GM23338 (cell line): ENCODE data around the gene TPO. TPM values are rescaled to one million over a fixed set of nuclear protein-coding genes. Genes with fewer than 3 reads are reported as not detected.

ENCODE experiments used
- ATAC-seq: fragments of 200-7000 bp; cut with Tn5 transposase; 3 replicates; pipeline ENCODE4 v1.9.1; 2020
- DNase-seq: peaks from one replicate; pipeline ENCODE4 v3.0.0-alpha.2; 2015; ENCODE audit warnings: low spot score
- H2AFZ ChIP-seq: fragments of 200-600 bp; sonication (generic); 2 replicates; pipeline ENCODE4 v1.8.0; 2016; ENCODE audit warnings: antibody characterized with exemption, mild to moderate bottlenecking, moderate library complexity
- H3F3A ChIP-seq: fragments of 200-600 bp; sonication (generic); replicated peaks from 2 replicates; pipeline ENCODE4 v1.8.0; 2017; ENCODE audit warnings: antibody characterized with exemption, mixed run types, low read depth
- H3K27ac ChIP-seq: fragments of 200-600 bp; sonication (generic); 2 replicates; pipeline ENCODE4 v1.6.1; 2016; ENCODE audit warnings: low read depth
- H3K27me3 ChIP-seq: fragments of 200-600 bp; sonication (generic); 2 replicates; pipeline ENCODE4 v1.8.0; 2016; ENCODE audit warnings: mild to moderate bottlenecking, mixed run types, moderate library complexity; ENCODE audit not compliant: insufficient read depth
- H3K36me3 ChIP-seq: fragments of 200-600 bp; sonication (generic); 2 replicates; pipeline ENCODE4 v1.8.0; 2016; ENCODE audit warnings: mild to moderate bottlenecking; ENCODE audit not compliant: insufficient read depth
- H3K4me1 ChIP-seq: fragments of 200-600 bp; sonication (generic); 2 replicates; pipeline ENCODE4 v1.8.0; 2016; ENCODE audit warnings: mild to moderate bottlenecking, moderate library complexity; ENCODE audit not compliant: insufficient read depth
- H3K4me2 ChIP-seq: fragments of 200-600 bp; sonication (generic); 2 replicates; pipeline ENCODE4 v1.7.1; 2017; ENCODE audit warnings: mixed run types
- H3K4me3 ChIP-seq: fragments of 200-600 bp; sonication (generic); 2 replicates; pipeline ENCODE4 v1.6.1; 2016; ENCODE audit warnings: mixed run types
- H3K79me2 ChIP-seq: fragments of 200-600 bp; sonication (generic); replicated peaks from 2 replicates; pipeline ENCODE4 v1.8.0; 2017; ENCODE audit warnings: mild to moderate bottlenecking; ENCODE audit not compliant: insufficient read depth
- H3K9me2 ChIP-seq: fragments of 200-600 bp; sonication (generic); 2 replicates; pipeline ENCODE4 v1.8.0; 2017; ENCODE audit not compliant: insufficient read depth
- H4K20me1 ChIP-seq: fragments of 200-600 bp; sonication (generic); replicated peaks from 2 replicates; pipeline ENCODE4 v1.8.0; 2017; ENCODE audit warnings: mild to moderate bottlenecking; ENCODE audit not compliant: insufficient read depth
- H3K27ac Mint-ChIP-seq: 2 replicates; pipeline ENCODE4 v1.8.0; 2020; ENCODE audit warnings: inconsistent platforms, mild to moderate bottlenecking, moderate library complexity, mixed read lengths
- H3K27me3 Mint-ChIP-seq: 3 replicates; pipeline ENCODE4 v1.8.0; 2022; ENCODE audit warnings: low read depth, mild to moderate bottlenecking, moderate library complexity, mixed read lengths, inconsistent platforms; ENCODE audit not compliant: insufficient read depth, poor library complexity
- H3K36me3 Mint-ChIP-seq: 3 replicates; pipeline ENCODE4 v1.8.0; 2021; ENCODE audit warnings: low read depth, mild to moderate bottlenecking, inconsistent platforms, moderate library complexity, mixed read lengths
- H3K4me1 Mint-ChIP-seq: 3 replicates; pipeline ENCODE4 v1.8.0; 2020; ENCODE audit warnings: mild to moderate bottlenecking, inconsistent platforms, mixed read lengths
- H3K4me3 Mint-ChIP-seq: 3 replicates; pipeline ENCODE4 v1.8.0; 2021; ENCODE audit warnings: moderate library complexity, mild to moderate bottlenecking, inconsistent platforms, mixed read lengths
- H3K9me3 Mint-ChIP-seq: 3 replicates; pipeline ENCODE4 v1.8.0; 2020; ENCODE audit warnings: moderate library complexity, mild to moderate bottlenecking, inconsistent platforms, mixed read lengths
- EZH2phosphoT487 ChIP-seq: fragments of 200-600 bp; sonication (generic); IDR thresholded peaks from one replicate; pipeline ENCODE4 v1.8.1; 2018; ENCODE audit warnings: antibody characterized with exemption; ENCODE audit not compliant: unreplicated experiment
- JUNB ChIP-seq: IDR thresholded peaks from one replicate; pipeline ENCODE4 v1.6.1; 2016; ENCODE audit warnings: antibody characterized with exemption; ENCODE audit not compliant: unreplicated experiment
- NANOG ChIP-seq: IDR thresholded peaks from 2 replicates; pipeline ENCODE4 v1.6.1; 2016; ENCODE audit warnings: antibody characterized with exemption, borderline replicate concordance
- ZNF114 ChIP-seq: fragments of 250-450 bp; sonication (Bioruptor Pico); IDR thresholded peaks from 2 replicates; pipeline ENCODE4 v1.5.0; 2020; ENCODE audit warnings: mild to moderate bottlenecking, moderate library complexity
- ZNF331 ChIP-seq: fragments of 250-450 bp; sonication (Bioruptor Pico); IDR thresholded peaks from 2 replicates; pipeline ENCODE4 v1.5.0; 2020; ENCODE audit warnings: low read depth, mild to moderate bottlenecking, moderate library complexity
- polyA plus RNA-seq: library from polyadenylated mRNA; unstranded; fragments of >200 nt; fragmentation: Nextera tagmentation; extraction: Ambion mirVana; gene quantifications from 2 replicates; pipeline ENCODE4 v1.2.1, GENCODE V29; 2016
- total RNA-seq: library from RNA; depleted of rRNA; stranded (reverse); fragments of >200 nt; shearing (Covaris generic); gene quantifications from 2 replicates; pipeline ENCODE4 v1.2.3, GENCODE V29; 2014
- TF ChIP-seq, protein P1 (sequence below): fragments of 250-450 bp; sonication (Bioruptor Pico); IDR thresholded peaks from 2 replicates; pipeline ENCODE4 v1.5.0; 2020; ENCODE audit warnings: mild to moderate bottlenecking, moderate library complexity
- TF ChIP-seq, protein P2 (sequence below): IDR thresholded peaks from one replicate; pipeline ENCODE4 v1.6.1; 2018; ENCODE audit warnings: antibody characterized with exemption; ENCODE audit not compliant: unreplicated experiment
- TF ChIP-seq, protein P3 (sequence below), 2 experiments: fragments of 200-600 bp in 1 of 2; sonication (generic) in 1 of 2; conservative IDR thresholded peaks; 2 replicates each; pipeline versions ENCODE4 v1.5.1 to v1.6.1; 2016 to 2017; ENCODE audit warnings: antibody characterized with exemption in 2 of 2, low read depth in 2 of 2, mild to moderate bottlenecking in 2 of 2, moderate library complexity in 1 of 2

The TPO gene
- total and polyA plus RNA-seq, 2 experiments from 2014 or later, result 0.74 TPM; not detected in 1

DNA sequence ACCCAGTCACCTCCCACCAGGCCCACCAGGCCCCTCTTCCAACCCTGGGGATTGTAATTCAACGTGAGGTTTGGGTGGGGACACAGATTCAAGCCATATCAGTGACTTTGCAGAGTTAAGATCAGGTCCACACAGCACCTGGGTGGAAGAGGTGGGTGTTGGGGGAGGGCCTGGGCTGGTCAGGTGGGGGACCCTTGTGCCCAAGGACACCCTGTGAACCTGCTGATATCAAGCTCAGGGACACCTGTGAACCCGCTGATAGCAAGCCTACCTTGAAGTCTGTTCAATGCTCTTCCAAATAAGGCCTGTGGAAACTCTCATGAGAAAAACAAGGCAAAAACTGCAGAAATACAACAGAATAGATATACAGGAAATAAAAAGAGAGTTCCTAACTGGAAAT, 19.9 kb upstream of the TPO start:
- H3K4me1 ChIP-seq, result peaks cover 4% of the 10 kb centered on the region; the same call in 1 of the 2 replicates
- ATAC-seq (no peak), DNase-seq (no peak)
- no peak overlapping the region for H3K4me3 ChIP-seq
- no peaks in the 10 kb centered on the region for H3K79me2 ChIP-seq
- no peaks in the 10 kb centered on the region for H3K36me3 ChIP-seq
- H3K9me2 ChIP-seq, result no peaks in the 10 kb centered on the region
- Mint-ChIP-seq H3K27me3 (peaks cover 3% of the 10 kb centered on the region), H3K36me3 (peaks cover 7% of the 10 kb centered on the region; the same call in 1 of the 3 replicates), H3K9me3 (peaks cover 16% of the 10 kb centered on the region), H3K4me1 (peaks cover 13% of the 10 kb centered on the region; the same call in 2 of the 3 replicates), H3K4me3 (no peak overlapping the region), H3K27ac (no peak overlapping the region)
- no peak overlapping the region for H2AFZ ChIP-seq
- H3F3A ChIP-seq, result no peaks in the 10 kb centered on the region
- no peak for TF ChIP-seq NANOG
- TF ChIP-seq JUNB, result no peak
- TF ChIP-seq, protein P1, sequence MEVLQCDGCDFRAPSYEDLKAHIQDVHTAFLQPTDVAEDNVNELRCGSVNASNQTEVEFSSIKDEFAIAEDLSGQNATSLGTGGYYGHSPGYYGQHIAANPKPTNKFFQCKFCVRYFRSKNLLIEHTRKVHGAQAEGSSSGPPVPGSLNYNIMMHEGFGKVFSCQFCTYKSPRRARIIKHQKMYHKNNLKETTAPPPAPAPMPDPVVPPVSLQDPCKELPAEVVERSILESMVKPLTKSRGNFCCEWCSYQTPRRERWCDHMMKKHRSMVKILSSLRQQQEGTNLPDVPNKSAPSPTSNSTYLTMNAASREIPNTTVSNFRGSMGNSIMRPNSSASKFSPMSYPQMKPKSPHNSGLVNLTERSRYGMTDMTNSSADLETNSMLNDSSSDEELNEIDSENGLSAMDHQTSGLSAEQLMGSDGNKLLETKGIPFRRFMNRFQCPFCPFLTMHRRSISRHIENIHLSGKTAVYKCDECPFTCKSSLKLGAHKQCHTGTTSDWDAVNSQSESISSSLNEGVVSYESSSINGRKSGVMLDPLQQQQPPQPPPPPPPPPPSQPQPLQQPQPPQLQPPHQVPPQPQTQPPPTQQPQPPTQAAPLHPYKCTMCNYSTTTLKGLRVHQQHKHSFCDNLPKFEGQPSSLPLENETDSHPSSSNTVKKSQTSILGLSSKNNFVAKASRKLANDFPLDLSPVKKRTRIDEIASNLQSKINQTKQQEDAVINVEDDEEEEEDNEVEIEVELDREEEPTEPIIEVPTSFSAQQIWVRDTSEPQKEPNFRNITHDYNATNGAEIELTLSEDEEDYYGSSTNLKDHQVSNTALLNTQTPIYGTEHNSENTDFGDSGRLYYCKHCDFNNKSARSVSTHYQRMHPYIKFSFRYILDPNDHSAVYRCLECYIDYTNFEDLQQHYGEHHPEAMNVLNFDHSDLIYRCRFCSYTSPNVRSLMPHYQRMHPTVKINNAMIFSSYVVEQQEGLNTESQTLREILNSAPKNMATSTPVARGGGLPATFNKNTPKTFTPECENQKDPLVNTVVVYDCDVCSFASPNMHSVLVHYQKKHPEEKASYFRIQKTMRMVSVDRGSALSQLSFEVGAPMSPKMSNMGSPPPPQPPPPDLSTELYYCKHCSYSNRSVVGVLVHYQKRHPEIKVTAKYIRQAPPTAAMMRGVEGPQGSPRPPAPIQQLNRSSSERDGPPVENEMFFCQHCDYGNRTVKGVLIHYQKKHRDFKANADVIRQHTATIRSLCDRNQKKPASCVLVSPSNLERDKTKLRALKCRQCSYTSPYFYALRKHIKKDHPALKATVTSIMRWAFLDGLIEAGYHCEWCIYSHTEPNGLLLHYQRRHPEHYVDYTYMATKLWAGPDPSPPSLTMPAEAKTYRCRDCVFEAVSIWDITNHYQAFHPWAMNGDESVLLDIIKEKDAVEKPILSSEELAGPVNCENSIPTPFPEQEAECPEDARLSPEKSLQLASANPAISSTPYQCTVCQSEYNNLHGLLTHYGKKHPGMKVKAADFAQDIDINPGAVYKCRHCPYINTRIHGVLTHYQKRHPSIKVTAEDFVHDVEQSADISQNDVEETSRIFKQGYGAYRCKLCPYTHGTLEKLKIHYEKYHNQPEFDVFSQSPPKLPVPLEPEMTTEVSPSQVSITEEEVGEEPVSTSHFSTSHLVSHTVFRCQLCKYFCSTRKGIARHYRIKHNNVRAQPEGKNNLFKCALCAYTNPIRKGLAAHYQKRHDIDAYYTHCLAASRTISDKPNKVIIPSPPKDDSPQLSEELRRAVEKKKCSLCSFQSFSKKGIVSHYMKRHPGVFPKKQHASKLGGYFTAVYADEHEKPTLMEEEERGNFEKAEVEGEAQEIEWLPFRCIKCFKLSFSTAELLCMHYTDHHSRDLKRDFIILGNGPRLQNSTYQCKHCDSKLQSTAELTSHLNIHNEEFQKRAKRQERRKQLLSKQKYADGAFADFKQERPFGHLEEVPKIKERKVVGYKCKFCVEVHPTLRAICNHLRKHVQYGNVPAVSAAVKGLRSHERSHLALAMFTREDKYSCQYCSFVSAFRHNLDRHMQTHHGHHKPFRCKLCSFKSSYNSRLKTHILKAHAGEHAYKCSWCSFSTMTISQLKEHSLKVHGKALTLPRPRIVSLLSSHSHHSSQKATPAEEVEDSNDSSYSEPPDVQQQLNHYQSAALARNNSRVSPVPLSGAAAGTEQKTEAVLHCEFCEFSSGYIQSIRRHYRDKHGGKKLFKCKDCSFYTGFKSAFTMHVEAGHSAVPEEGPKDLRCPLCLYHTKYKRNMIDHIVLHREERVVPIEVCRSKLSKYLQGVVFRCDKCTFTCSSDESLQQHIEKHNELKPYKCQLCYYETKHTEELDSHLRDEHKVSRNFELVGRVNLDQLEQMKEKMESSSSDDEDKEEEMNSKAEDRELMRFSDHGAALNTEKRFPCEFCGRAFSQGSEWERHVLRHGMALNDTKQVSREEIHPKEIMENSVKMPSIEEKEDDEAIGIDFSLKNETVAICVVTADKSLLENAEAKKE, result no peak
- TF ChIP-seq ZNF114, result no peak
- TF ChIP-seq EZH2phosphoT487, result no peak
- TF ChIP-seq, protein P2, sequence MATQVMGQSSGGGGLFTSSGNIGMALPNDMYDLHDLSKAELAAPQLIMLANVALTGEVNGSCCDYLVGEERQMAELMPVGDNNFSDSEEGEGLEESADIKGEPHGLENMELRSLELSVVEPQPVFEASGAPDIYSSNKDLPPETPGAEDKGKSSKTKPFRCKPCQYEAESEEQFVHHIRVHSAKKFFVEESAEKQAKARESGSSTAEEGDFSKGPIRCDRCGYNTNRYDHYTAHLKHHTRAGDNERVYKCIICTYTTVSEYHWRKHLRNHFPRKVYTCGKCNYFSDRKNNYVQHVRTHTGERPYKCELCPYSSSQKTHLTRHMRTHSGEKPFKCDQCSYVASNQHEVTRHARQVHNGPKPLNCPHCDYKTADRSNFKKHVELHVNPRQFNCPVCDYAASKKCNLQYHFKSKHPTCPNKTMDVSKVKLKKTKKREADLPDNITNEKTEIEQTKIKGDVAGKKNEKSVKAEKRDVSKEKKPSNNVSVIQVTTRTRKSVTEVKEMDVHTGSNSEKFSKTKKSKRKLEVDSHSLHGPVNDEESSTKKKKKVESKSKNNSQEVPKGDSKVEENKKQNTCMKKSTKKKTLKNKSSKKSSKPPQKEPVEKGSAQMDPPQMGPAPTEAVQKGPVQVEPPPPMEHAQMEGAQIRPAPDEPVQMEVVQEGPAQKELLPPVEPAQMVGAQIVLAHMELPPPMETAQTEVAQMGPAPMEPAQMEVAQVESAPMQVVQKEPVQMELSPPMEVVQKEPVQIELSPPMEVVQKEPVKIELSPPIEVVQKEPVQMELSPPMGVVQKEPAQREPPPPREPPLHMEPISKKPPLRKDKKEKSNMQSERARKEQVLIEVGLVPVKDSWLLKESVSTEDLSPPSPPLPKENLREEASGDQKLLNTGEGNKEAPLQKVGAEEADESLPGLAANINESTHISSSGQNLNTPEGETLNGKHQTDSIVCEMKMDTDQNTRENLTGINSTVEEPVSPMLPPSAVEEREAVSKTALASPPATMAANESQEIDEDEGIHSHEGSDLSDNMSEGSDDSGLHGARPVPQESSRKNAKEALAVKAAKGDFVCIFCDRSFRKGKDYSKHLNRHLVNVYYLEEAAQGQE, result no peak
- TF ChIP-seq, protein P3, sequence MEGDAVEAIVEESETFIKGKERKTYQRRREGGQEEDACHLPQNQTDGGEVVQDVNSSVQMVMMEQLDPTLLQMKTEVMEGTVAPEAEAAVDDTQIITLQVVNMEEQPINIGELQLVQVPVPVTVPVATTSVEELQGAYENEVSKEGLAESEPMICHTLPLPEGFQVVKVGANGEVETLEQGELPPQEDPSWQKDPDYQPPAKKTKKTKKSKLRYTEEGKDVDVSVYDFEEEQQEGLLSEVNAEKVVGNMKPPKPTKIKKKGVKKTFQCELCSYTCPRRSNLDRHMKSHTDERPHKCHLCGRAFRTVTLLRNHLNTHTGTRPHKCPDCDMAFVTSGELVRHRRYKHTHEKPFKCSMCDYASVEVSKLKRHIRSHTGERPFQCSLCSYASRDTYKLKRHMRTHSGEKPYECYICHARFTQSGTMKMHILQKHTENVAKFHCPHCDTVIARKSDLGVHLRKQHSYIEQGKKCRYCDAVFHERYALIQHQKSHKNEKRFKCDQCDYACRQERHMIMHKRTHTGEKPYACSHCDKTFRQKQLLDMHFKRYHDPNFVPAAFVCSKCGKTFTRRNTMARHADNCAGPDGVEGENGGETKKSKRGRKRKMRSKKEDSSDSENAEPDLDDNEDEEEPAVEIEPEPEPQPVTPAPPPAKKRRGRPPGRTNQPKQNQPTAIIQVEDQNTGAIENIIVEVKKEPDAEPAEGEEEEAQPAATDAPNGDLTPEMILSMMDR (conservative IDR thresholded peaks at IDR 0.05; ENCODE audit: low read depth in 2 of 2), result no peak
- no peak for TF ChIP-seq ZNF331
- no peak overlapping the region for H3K4me2 ChIP-seq
- no peaks in the 10 kb centered on the region for H4K20me1 ChIP-seq
- H3K27ac ChIP-seq, result no peak overlapping the region
- no peaks in the 10 kb centered on the region for H3K27me3 ChIP-seq
